ENCODE data around the gene VSIG1. TPM values are rescaled to one million over a fixed set of nuclear protein-coding genes. Genes with fewer than 3 reads are reported as not detected.

VSIG1 gene
- total and polyA plus RNA-seq, 2 of the 8 experiments (the other 6 are each of a cell fraction or from before 2014, with no cell fraction given), result 2.2 to 2.9 TPM

- 61% methylated on average over 2 of the region's 2 CpGs; no CpG with 5 or more reads in 1 of the 2 experiments for WGBS, 2 experiments (ENCODE audit: extremely low coverage in 1 of 2, insufficient coverage in 1 of 2, insufficient read length in 1 of 2, insufficient replicate concordance in 2 of 2, low coverage in 1 of 2, low lambda C conversion rate in 2 of 2, missing lambda C conversion rate in 1 of 2)
- no peak overlapping the region for H3K4ac ChIP-seq (replicated peaks; ENCODE audit: insufficient read length, low read depth, low read length)
- no peak overlapping the region for H3K9ac ChIP-seq (replicated peaks in 1 of 4; ENCODE audit: extremely low read depth in 1 of 4, low read depth in 3 of 4, low read length in 3 of 4)
- H3K36me3 ChIP-seq (ENCODE audit: control insufficient read depth in 2 of 4, insufficient read depth in 4 of 4, low read length in 3 of 4), result no peaks in the 10 kb centered on the region
- no peak overlapping the region for H2BK15ac ChIP-seq (ENCODE audit: low read length)
- no peak overlapping the region for H3K18ac ChIP-seq (ENCODE audit: extremely low read depth, low read length)
- no peak overlapping the region for H2AK5ac ChIP-seq (ENCODE audit: low read depth, low read length)
- no peaks in the 10 kb centered on the region for H3K23me2 ChIP-seq (ENCODE audit: low read depth, low read length)
- FAIRE-seq (peak; percentile 28), DNase-seq (ENCODE audit: low read depth in 1 of 2, low spot score in 2 of 2) (no peak)
- no peak overlapping the region for H3K4me3 ChIP-seq (ENCODE audit: extremely low read depth in 1 of 4, insufficient read depth in 2 of 4, low read depth in 3 of 4, low read length in 4 of 4)
- no peaks in the 10 kb centered on the region for H3K4me1 ChIP-seq (replicated peaks in 1 of 4; ENCODE audit: control insufficient read depth in 3 of 4, insufficient read depth in 4 of 4, low read length in 3 of 4)
- H4K20me1 ChIP-seq (replicated peaks in 1 of 2; ENCODE audit: control insufficient read depth in 1 of 2, insufficient read depth in 2 of 2, low read length in 2 of 2), result no peaks in the 10 kb centered on the region
- no peak overlapping the region for H2BK120ac ChIP-seq (replicated peaks; ENCODE audit: low read depth, low read length)
- no peaks in the 10 kb centered on the region for H3K9me3 ChIP-seq (ENCODE audit: insufficient read depth in 2 of 2, low read depth in 1 of 2, low read length in 1 of 2)
- no peak overlapping the region for H3K27ac ChIP-seq (ENCODE audit: low read depth, low read length)
- H3K79me2 ChIP-seq (ENCODE audit: control insufficient read depth in 1 of 2, insufficient read depth in 2 of 2, low read length in 2 of 2), result no peaks in the 10 kb centered on the region
- no peak overlapping the region for H3K23ac ChIP-seq (ENCODE audit: insufficient read length)
- H4K91ac ChIP-seq (replicated peaks; ENCODE audit: insufficient read length, low read length), result no peak overlapping the region
- H3K56ac ChIP-seq (replicated peaks; ENCODE audit: insufficient read length, low read depth, low read length), result no peak overlapping the region
- H2BK5ac ChIP-seq (ENCODE audit: low read depth, low read length), result no peak overlapping the region
- no peak overlapping the region for H2BK12ac ChIP-seq (ENCODE audit: low read depth, low read length)
- no peak overlapping the region for H2AFZ ChIP-seq (ENCODE audit: low read length)
- ChIA-PET POLR2A (ENCODE audit: partially characterized antibody) (no interaction called here), CTCF (ENCODE audit: partially characterized antibody) (no interaction called here)
- H3K4me2 ChIP-seq (ENCODE audit: insufficient read depth in 1 of 2, low read depth in 2 of 2, low read length in 2 of 2), result no peak overlapping the region
- H3K79me1 ChIP-seq (ENCODE audit: low read depth, low read length), result no peaks in the 10 kb centered on the region
- no peaks in the 10 kb centered on the region for H3K27me3 ChIP-seq (replicated peaks in 1 of 4; ENCODE audit: control insufficient read depth in 3 of 4, extremely low read depth in 1 of 4, insufficient read depth in 3 of 4, low read length in 3 of 4)
- H3K14ac ChIP-seq (ENCODE audit: insufficient read length), result no peak overlapping the region
- H4K8ac ChIP-seq (ENCODE audit: extremely low read depth, insufficient read depth, low read length), result no peak overlapping the region
- no peak overlapping the region for H4K5ac ChIP-seq (ENCODE audit: insufficient read length, low read depth, low read length)
- no peak overlapping the region for H2BK20ac ChIP-seq (ENCODE audit: low read length)
- TF ChIP-seq CTCF (IDR thresholded peaks at IDR 0.05; ENCODE audit: control extremely low read depth in 1 of 3, insufficient read depth in 1 of 3, low read depth in 1 of 3, low read length in 3 of 3) (no peak), USF2 (IDR thresholded peaks at IDR 0.05; ENCODE audit: low read length) (no peak), SRF (IDR thresholded peaks at IDR 0.05; ENCODE audit: low read depth, low read length) (no peak), CBX5 (IDR thresholded peaks at IDR 0.05; ENCODE audit: low read depth, low read length) (no peak), GABPA (IDR thresholded peaks at IDR 0.05; ENCODE audit: borderline replicate concordance, insufficient read depth, low read length) (no peak), SP1 (IDR thresholded peaks at IDR 0.05; ENCODE audit: low read depth, low read length) (no peak)
- TF ChIP-seq, protein P1, sequence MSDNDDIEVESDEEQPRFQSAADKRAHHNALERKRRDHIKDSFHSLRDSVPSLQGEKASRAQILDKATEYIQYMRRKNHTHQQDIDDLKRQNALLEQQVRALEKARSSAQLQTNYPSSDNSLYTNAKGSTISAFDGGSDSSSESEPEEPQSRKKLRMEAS (IDR thresholded peaks at IDR 0.05), result no peak
Observed at GRCh38 chrX:108025954-108026600, 18.8 kb upstream of the VSIG1 start.
